ENCODE data around the gene FOS.
"Not testable (repeated sequence)": the region's sequence is repeated elsewhere in the genome, so short reads cannot be mapped to it uniquely, and the experiment has no call there.

Gene FOS

GRCh38 chr14:75278422-75279152 lies at the start of gene FOS:
Gene FOS, plus strand, starts transcription at chr14:75278828. Its CDS starts 155 bp downstream, at chr14:75278983.
- DNase-seq (ENCODE audit: low read depth in 2 of 2): peak; percentile 83 to 87

- DNase-seq (ENCODE audit: low read depth in 2 of 2): no peak
These were observed 48.9 kb upstream of the FOS start for GRCh38 chr14:75229661-75230139.

- DNase-seq (ENCODE audit: low read depth in 2 of 2): peak; percentile 24 to 38
These were observed 48.4 kb upstream of the FOS start for GRCh38 chr14:75230140-75230792.

GRCh38 chr14:75231320-75231719 lies 47.3 kb upstream of the FOS start:
- DNase-seq (ENCODE audit: low read depth in 2 of 2): no peak

GRCh38 chr14:75232191-75232590 lies 46.4 kb upstream of the FOS start:
- DNase-seq (ENCODE audit: low read depth in 2 of 2): no peak

- peak in 1 of 2 donors; percentile 29 for DNase-seq (ENCODE audit: low read depth in 2 of 2)
These were observed 46.0 kb upstream of the FOS start for GRCh38 chr14:75232597-75232996.

GRCh38 chr14:75234173-75235115 lies 44.2 kb upstream of the FOS start:
- DNase-seq (ENCODE audit: low read depth in 2 of 2): no peak

GRCh38 chr14:75235198-75235597 lies 43.4 kb upstream of the FOS start:
- not testable (repeated sequence) for DNase-seq (ENCODE audit: low read depth in 2 of 2)

GRCh38 chr14:75236467-75236866 lies 42.2 kb upstream of the FOS start:
- DNase-seq (ENCODE audit: low read depth in 2 of 2): no peak

GRCh38 chr14:75236901-75237419 lies 41.7 kb upstream of the FOS start:
- DNase-seq (ENCODE audit: low read depth in 2 of 2): no peak

GRCh38 chr14:75238756-75239455 lies 39.7 kb upstream of the FOS start:
- DNase-seq (ENCODE audit: low read depth in 2 of 2): no peak

GRCh38 chr14:75240781-75241180 lies 37.8 kb upstream of the FOS start:
- no peak for DNase-seq (ENCODE audit: low read depth in 2 of 2)

- no peak for DNase-seq (ENCODE audit: low read depth in 2 of 2)
These were observed 35.9 kb upstream of the FOS start for GRCh38 chr14:75242546-75243273.

- no peak for DNase-seq (ENCODE audit: low read depth in 2 of 2)
These were observed 34.5 kb upstream of the FOS start for GRCh38 chr14:75244121-75244520.

- DNase-seq (ENCODE audit: low read depth in 2 of 2): no peak
These were observed 31.9 kb upstream of the FOS start for GRCh38 chr14:75246546-75247285.

- DNase-seq (ENCODE audit: low read depth in 2 of 2): peak; percentile 47 to 53
These were observed 31.2 kb upstream of the FOS start for GRCh38 chr14:75247286-75247922.

- DNase-seq (ENCODE audit: low read depth in 2 of 2): no peak
These were observed 30.7 kb upstream of the FOS start for GRCh38 chr14:75247939-75248338.

GRCh38 chr14:75249251-75249957 lies 29.2 kb upstream of the FOS start:
- peak; percentile 74 to 82 for DNase-seq (ENCODE audit: low read depth in 2 of 2)

GRCh38 chr14:75249958-75250336 lies 28.7 kb upstream of the FOS start:
- no peak for DNase-seq (ENCODE audit: low read depth in 2 of 2)

Data from stimulated activated CD8-positive, alpha-beta memory T cell treated with anti-CD3 and anti-CD28 coated beads, Interleukin-7, amount 100 ng/mL, for 4 hours (primary cell).